GM18951 (cell line): ENCODE results near the gene EFCAB11.

Source experiments
- POLR2A ChIP-seq: IDR thresholded peaks from 4 replicates; pipeline ENCODE4 v1.6.1; 2011; ENCODE audit warnings: mild to moderate bottlenecking; ENCODE audit not compliant: insufficient read length, insufficient read depth; ENCODE audit errors: extremely low read depth
- in situ Hi-C: fragments of 300-500 bp; cut with MboI; formaldehyde crosslinking; loops from one replicate; pipeline ENCODE4 v1.12.0; 2022; ENCODE audit warnings: low sequenced_read_pairs, mixed read lengths, inconsistent platforms; ENCODE audit not compliant: unreplicated experiment

EFCAB11 gene

DNA sequence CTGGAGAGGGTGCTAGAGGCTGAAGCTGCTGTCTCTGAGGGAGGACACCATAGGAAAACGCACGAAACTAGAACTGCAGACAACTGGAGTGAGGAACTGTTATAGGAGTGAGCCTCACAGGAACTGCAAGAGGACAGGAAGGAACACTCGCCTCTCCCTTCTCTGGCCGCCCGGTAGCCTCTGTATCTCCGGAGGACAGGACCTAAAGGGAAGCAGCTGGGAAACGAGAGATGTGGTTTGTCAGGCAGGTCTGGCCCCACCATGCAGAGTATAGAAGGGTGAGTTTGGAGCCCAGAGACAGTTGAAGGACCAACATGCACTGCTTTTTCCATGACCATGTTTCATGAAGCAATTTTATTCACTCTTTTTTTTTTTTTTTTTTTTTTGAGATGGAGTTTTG lies 127.3 kb downstream of the EFCAB11 start:
- in situ Hi-C loops = no loop called here
- no peak for TF ChIP-seq POLR2A

DNA sequence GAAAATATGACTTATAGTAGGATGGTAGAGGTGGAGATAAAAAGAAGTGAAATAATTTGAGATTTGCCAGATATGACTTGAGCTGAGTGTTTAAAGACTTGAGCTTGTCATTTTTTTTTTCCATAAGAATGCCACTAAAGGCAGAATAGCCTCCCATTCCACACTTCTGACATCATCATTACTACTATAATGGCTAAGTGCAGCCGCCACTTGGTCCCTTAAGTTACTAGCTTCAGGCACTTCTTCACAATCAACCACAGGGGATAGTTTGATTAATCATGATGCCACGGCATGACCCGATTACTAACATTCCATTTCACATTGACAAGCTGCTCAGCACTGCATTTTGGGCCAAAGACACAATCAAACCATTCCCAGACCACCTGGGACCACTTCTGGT lies 127.9 kb downstream of the EFCAB11 start:
- no peak for TF ChIP-seq POLR2A
- in situ Hi-C loops = no loop called here

DNA sequence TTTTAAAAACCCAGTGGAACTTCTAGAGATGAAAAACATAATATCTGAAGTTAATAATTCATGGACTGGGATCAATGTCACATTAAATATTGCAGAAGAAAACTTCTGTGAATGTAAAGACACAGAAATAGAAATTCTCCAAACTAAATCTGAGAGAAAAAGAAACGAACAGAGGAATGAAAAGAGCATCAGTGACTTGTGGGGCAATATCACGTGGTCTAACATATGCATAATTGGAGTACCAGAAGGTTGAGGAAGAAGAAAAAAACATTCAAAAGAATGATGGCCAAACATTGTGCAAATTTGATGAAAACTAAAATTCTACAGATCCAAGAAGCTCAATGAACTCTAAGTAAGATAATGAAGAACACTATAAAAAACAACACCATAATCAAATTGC lies 130.8 kb downstream of the EFCAB11 start:
- in situ Hi-C loops = no loop called here
- TF ChIP-seq POLR2A = no peak

DNA sequence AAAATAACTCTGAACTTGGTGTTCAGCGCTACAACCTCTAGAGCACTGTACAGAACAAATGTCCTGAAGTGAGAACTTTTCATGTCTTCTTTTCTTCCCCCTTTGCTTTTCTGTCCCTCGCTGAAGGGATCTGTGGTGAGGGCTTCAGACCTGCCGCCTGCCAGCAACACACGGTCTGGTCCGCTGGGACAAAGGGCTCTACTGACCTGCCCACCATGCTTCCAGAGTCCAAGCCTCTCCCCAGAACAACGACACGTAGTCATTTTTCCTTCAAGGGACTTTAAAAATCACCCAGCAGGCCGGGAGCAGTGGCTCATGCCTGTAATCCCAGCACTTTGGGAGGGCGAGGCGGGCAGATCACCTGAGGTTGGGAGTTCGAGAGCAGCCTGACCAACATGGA lies 140.4 kb downstream of the EFCAB11 start:
- in situ Hi-C loops = no loop called here
- no peak for TF ChIP-seq POLR2A

DNA sequence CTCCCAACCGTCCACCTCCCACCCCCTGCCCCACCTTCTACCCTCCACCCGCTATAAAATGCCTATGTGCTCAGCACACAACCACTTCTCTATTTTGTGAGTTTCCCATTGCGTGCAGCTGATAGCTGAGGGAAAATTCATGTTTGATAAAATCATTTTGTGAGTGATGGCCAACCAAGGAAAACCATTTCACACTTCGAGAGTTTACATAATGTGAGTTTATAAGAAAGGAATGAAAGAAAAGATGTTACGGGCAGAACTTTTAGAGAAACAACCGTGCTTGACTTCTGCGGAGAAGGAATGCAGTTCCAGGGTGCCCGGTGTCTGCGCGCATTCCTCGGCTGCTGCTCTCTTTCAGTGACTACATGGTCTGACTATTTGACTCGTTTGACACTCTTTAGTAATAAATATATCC lies 140.9 kb downstream of the EFCAB11 start:
- in situ Hi-C loops = no loop called here
- no peak for TF ChIP-seq POLR2A

DNA sequence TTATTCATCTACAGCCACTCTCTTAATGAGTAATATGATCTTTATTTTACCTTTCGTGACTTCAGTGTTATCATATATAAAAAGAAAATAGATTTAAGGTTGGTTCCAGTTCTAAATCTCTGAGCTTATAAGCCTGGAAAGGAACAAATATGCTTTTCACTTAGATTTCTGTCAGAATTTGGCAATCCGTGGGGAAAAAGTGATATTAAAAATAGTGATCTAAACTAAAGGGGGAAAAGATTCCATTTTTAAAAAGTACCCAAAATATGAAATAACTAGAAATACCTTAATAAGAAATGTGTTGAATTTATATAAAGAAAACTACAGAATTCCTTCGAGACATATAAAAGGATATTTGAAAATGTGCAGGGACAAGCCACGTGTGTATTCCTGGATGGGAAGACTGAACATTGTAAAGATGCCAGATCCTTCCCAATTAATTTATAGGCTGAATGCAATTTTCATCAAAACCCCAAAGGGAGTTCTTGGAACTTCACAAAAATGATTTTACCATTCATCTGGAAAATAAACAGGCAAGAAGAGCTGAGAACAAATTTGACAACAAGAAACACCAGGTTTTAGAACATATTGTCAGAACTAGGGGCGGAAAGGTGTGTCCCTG lies 142.5 kb downstream of the EFCAB11 start:
- in situ Hi-C loops = no loop called here
- TF ChIP-seq POLR2A = no peak

DNA sequence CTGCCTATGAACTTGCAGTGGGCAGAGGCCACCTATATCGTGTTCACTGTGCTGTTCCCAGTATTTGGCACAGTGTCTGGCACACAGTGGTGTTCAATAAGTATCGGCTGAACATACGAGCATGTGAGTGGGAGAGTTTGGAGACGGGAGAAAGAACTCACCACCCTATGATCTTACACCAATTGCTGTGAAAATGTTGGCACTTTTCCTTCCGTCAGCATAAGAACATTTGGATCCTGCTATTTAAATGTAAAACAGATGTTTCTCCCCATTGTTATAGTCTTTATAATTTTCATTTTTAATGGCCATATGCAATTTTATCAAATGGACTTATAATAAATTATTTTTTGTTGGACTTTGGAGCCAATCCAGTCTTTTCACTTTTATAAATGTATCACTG lies 144.4 kb downstream of the EFCAB11 start:
- no peak for TF ChIP-seq POLR2A
- in situ Hi-C loops = no loop called here

DNA sequence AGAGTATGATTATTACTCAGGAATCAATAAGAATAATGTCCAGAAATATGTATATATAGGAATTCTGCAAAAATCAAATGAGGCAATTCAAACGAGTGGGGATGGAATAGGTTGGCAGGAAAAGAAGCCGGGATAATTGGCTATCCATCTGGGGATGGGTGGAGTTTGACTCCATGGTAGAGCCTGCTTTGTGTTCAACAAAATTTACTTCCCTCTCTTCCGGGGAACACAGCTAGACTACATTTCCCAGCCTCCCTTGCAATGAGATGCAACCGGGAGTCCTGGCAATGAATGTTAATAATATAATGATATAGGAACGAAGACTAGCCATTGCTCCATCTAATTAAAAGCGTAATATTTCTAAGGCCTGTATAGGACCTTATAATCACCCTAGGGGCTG lies 146.6 kb downstream of the EFCAB11 start:
- no peak for TF ChIP-seq POLR2A
- in situ Hi-C loops = no loop called here

DNA sequence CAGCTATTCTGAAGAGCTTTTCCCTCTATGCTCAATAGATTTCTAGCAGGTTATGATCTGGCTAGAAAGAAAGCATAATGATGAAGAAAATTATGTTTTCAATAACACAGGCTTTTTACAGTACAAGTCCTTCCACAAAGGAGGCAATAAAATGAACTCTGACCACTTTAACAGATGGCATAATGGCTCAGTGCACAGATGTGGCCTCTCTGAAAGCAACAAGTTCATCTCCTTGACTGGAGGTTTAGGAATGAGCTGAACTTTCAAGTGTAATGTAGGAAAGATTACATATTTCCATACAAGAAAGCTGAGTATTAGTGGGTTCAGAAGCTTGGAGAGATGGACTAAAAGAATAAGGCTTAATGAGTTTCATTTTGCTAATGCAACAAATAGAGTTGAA lies 147.4 kb downstream of the EFCAB11 start:
- TF ChIP-seq POLR2A = no peak
- in situ Hi-C loops = no loop called here

DNA sequence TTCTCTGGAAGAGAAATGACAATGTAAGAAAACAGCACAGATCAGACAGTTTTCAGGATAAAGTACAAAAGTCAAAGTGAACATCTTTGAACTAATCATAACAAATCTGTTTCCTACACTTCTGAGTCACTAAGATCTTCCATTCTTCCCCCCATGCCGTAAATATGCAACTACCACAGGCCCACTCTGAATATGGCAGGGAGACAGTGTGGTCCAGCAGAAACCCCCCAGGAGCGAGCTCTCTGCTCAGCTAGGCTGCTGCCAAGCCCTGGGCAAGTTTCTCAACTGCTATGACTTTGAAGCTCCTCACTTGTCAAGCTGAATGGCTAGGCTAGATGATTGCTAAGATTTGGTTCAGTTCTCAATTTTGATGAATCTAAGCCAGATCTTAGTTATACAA lies 148.1 kb downstream of the EFCAB11 start:
- in situ Hi-C loops = no loop called here
- no peak for TF ChIP-seq POLR2A

DNA sequence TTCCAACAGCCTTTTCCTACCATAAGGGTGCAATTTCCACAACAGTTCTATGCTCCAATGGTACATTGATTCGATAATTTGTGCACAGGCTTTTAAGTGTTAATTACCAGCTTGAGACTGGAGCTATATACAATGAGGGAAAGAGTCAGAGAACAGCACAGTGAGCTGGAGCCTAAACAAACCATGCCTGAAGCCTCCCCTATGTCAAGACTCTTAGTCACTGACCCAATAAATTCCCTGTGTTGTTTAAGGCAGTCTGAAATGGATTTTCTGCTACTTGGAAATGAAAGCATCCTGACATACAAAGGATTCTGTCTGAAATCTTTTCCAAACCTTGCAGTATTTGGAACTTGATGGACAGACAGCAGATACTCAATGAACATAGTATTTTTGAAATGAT lies 149.0 kb downstream of the EFCAB11 start:
- in situ Hi-C loops = no loop called here
- TF ChIP-seq POLR2A = no peak

DNA sequence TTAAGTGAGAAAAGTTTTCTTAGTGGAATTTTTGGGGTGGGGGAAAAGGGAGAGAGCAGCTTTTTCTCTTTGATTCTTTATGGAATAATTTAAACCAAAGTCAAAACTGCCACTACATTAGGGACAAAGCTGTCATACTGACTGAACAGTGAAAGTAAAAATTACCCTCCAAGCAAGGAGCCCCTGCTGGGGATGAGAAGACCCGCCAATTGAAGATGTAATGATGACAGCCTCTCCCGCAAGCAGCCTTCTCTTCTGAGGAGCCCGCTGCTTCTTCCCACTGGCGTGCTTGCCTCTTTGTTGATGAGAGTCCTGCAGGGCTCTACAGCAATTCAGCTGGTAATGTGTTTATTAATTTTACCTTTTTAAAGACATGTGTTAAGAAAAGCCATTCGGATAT lies 151.0 kb downstream of the EFCAB11 start:
- no peak for TF ChIP-seq POLR2A
- in situ Hi-C loops = no loop called here

DNA sequence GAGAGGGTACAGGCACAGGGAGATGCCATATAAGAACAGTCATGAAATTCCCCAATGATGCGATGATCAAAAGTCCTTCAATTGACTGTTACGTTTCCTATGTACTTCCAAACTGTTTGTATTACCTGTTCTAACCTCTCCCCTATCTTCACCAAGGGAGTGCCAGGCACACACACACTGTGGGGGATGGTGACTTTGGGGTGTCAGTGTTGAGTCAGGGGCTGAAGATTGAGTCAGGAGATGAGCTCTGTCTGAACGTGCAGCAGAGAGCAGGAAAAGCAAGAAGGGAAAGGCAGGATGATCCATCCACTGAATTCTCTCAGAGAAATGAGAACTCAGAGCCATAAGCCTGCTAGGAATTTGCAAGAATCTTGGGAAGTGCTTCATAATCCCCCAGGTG lies 153.4 kb downstream of the EFCAB11 start:
- TF ChIP-seq POLR2A = no peak
- in situ Hi-C loops = no loop called here

DNA sequence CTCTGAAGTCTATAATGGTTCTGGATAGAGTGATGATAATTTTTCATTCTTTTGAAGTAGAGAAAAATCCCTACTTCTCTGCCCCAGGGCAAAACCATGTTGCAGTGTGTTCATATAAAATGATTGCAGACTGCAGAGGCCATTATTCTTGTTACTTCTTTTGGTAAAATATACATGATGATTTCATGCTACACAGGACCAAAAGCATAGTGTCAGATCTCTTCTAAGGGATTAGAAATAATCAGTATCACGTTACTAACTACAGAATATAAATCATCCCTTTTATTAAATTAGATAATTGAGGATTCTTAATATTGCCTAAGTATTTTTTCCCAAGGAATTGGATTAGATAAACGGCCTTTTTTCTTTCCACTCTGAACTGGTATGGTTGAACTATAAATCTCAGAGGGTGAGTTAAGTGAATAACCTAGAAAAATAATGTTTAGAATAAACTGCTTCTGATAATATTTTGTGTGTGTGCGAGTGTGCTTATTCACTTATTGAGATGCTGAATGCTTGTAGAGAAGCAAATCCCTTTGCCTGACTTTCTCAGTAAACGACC lies 156.2 kb downstream of the EFCAB11 start:
- no peak for TF ChIP-seq POLR2A
- in situ Hi-C loops = no loop called here

DNA sequence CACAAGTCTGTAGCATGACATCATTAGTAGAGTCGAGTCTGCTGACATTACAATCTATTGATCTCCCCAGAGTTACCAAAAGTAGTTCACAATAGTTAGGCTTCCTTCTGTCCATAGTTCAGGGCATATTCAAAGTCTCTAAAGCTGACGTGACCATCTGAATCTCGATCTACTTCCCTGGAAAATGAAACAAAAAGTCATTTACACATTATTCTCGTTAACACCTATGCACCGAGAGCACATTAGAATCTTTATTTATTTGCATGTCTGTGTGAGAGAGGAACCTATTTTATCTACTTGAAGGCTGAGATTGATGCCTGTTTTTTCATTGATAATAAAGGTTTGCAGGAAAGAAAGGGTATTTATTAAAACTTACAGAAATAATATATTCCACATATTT lies 157.4 kb downstream of the EFCAB11 start:
- TF ChIP-seq POLR2A = no peak
- in situ Hi-C loops = no loop called here
